Ishikawa (cell line): Measurements from ENCODE around the gene MYZAP.

Source experiments
- CEBPB ChIP-seq: IDR thresholded peaks from 2 replicates; pipeline ENCODE4 v1.6.1; 2012
- CREB1 ChIP-seq: IDR thresholded peaks from 2 replicates; pipeline ENCODE4 v1.6.1; 2012; ENCODE audit warnings: low read depth
- EGR1 ChIP-seq: IDR thresholded peaks from 2 replicates; pipeline ENCODE4 v1.6.1; 2012
- EP300 ChIP-seq: IDR thresholded peaks from 2 replicates; pipeline ENCODE4 v1.6.1; 2012; ENCODE audit warnings: borderline replicate concordance
- FOXM1 ChIP-seq: IDR thresholded peaks from 2 replicates; pipeline ENCODE4 v1.6.1; 2012; ENCODE audit warnings: low read depth, borderline replicate concordance
- MAX ChIP-seq: IDR thresholded peaks from 2 replicates; pipeline ENCODE4 v1.6.1; 2012
- NFIC ChIP-seq: IDR thresholded peaks from 2 replicates; pipeline ENCODE4 v1.6.1; 2012
- RAD21 ChIP-seq: IDR thresholded peaks from 2 replicates; pipeline ENCODE4 v1.6.1; 2012; ENCODE audit warnings: low read depth
- REST ChIP-seq: IDR thresholded peaks from 2 replicates; pipeline ENCODE4 v1.6.1; 2012; ENCODE audit warnings: low read depth, mild to moderate bottlenecking
- TAF1 ChIP-seq: IDR thresholded peaks from 2 replicates; pipeline ENCODE4 v1.6.1; 2012; ENCODE audit warnings: low read depth, mild to moderate bottlenecking
- TCF12 ChIP-seq: IDR thresholded peaks from 2 replicates; pipeline ENCODE4 v1.6.1; 2012; ENCODE audit warnings: low read depth
- TEAD4 ChIP-seq: IDR thresholded peaks from 2 replicates; pipeline ENCODE4 v1.6.1; 2012
- USF1 ChIP-seq: IDR thresholded peaks from 2 replicates; pipeline ENCODE4 v1.6.1; 2012
- YY1 ChIP-seq: IDR thresholded peaks from 2 replicates; pipeline ENCODE4 v1.6.1; 2012; ENCODE audit warnings: low read depth
- ZBTB7A ChIP-seq: IDR thresholded peaks from 2 replicates; pipeline ENCODE4 v1.6.1; 2012; ENCODE audit warnings: low read depth

MYZAP gene

GRCh38 chr15:57703387-57703786, 111.7 kb downstream of the MYZAP start:
- no peak for TF ChIP-seq REST
- no peak for TF ChIP-seq EGR1
- no peak for TF ChIP-seq RAD21
- no peak for TF ChIP-seq TAF1
- TF ChIP-seq USF1, result no peak
- TF ChIP-seq NFIC, result no peak
- no peak for TF ChIP-seq CEBPB
- TF ChIP-seq TEAD4, result no peak
- no peak for TF ChIP-seq EP300
- no peak for TF ChIP-seq CREB1
- TF ChIP-seq ZBTB7A, result no peak
- TF ChIP-seq TCF12, result no peak
- no peak for TF ChIP-seq FOXM1
- no peak for TF ChIP-seq YY1
- TF ChIP-seq MAX, result no peak

- TF ChIP-seq USF1 (no peak), MAX (no peak), EP300 (no peak), EGR1 (no peak), TEAD4 (no peak), TCF12 (no peak)
These were observed 112.7 kb downstream of the MYZAP start for GRCh38 chr15:57704441-57704840.

GRCh38 chr15:57705746-57706404, 114.2 kb downstream of the MYZAP start:
- TF ChIP-seq CEBPB (no peak), TEAD4 (no peak), CREB1 (no peak), ZBTB7A (no peak), NFIC (no peak)

- TF ChIP-seq TEAD4 (peak; percentile 77), NFIC (peak; percentile 92), MAX (peak; percentile 85), CREB1 (peak; percentile 97), YY1 (peak; percentile 94), USF1 (no peak), ZBTB7A (no peak), CEBPB (no peak), TAF1 (peak; percentile 96), EGR1 (peak; percentile 36; the same call in 1 of the 2 replicates), EP300 (peak; percentile 37; the same call in 1 of the 2 replicates), FOXM1 (0 out of 2 replicates have a peak, but pooled peaks have one; percentile 25), REST (no peak), TCF12 (peak; percentile 82), RAD21 (no peak)
These were observed 114.9 kb downstream of the MYZAP start, which contains the start of gene POLR2M for GRCh38 chr15:57706405-57707209. TSS of gene POLR2M (plus strand) at chr15:57706714. CDS start at chr15:57706843, 129 bp downstream.

GRCh38 chr15:57708047-57708446, 116.3 kb downstream of the MYZAP start:
- no peak for TF ChIP-seq NFIC
- no peak for TF ChIP-seq EGR1
- no peak for TF ChIP-seq RAD21
- TF ChIP-seq CREB1, result no peak
- no peak for TF ChIP-seq REST
- no peak for TF ChIP-seq FOXM1
- no peak for TF ChIP-seq TAF1
- TF ChIP-seq TEAD4, result no peak
- TF ChIP-seq CEBPB, result no peak
- no peak for TF ChIP-seq MAX
- TF ChIP-seq USF1, result no peak
